Measurements from ENCODE around the gene WDR54.
"Not testable (repeated sequence)": the region's sequence is repeated elsewhere in the genome, so short reads cannot be mapped to it uniquely, and the experiment has no call there.

The WDR54 gene

DNA sequence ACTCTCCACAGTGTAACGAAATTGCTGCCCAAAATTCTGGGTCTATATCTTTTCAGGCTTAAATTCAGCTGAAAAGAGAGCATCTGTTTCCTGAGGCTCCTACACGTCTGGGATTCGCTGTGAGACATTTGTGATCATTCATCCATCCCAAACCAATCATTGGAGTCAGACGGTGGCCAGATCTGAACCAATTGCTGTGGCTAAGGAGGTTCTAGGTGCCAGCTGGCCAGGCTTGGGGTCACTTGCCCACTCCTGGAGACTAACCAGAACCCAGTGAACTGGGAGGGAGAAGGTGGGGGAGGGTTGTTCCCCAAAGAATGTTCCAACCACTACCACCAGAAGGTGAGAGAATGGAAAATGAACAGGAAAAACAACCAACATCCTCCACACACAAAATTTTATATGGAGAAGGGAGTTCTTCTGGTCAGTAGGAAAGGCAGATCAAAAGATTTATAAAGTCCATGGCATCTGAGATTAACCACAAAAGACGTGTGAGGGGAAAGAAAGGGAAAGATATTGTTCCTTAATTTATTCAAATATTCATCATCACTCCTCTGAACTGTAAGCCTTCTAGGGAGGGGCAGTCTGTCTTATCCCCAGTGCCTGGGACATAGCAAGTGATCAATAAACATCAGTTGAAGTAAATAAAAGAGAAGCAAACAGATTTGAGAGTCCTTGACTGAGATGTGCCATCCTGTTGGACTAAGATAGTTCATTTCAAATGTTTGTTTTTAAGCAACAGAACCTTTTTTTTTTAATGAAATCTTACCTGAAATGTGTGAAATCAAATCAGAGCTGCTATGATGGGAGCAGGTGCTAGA lies 23.2 kb downstream of the WDR54 start:
- DNase-seq = peak in 2 of 10 donors; percentile 3 to 43
- intact Hi-C loops (cut with DNase I) = no loop called here

GRCh38 chr2:74447230-74447999 lies 25.9 kb downstream of the WDR54 start:
- intact Hi-C loops (cut with DNase I) = no loop called here
- DNase-seq = peak in 1 of 10 donors; percentile 18

DNA sequence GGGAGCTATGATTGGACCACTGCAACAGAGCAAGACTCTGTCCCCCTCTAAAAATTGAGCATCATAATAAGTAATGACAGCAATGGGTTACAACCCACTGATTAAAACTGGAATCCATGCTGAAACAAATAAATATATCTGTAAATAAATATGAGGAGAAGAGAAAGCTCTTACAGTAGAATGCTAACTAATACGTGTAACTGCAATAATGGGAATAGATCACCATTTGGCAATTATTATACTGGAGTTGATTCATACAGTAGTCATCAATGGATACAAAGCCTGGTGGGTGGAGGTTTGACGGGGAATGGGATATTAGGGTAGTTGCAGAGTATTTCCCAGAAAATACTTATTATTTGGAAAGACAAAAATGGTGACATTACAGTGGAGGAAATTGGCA lies 27.2 kb downstream of the WDR54 start:
- intact Hi-C loops (cut with DNase I) = no loop called here
- no peak for DNase-seq

DNA sequence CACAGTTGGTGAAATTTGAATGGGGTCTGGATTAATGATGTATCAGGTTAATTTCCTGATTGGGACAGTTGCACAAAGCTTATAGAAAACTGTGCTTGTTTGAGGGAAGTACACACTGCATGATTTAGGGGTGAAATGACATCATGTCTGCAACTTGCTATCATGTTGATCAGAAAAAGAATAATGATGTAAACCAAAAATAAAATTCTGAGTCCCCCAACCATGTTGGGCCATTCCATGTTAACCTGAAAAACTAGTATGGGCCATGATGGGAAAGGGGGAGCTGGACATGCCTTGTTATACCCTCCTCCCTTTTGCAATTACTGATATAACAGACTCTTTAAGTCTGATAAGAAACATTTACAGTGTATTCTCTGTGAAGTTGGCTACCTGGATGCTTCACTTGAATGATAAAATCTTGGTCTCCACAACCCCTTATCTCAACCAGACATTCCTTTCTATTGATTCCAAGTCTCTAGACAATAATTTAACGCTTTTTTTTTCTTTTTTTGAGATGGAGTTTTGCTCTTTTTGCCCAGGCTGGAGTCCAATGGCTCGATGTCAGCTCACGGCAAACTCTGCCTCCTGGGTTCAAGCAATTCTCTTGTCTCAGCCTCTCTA lies 29.1 kb downstream of the WDR54 start:
- intact Hi-C loops (cut with DNase I) = loop anchor here (5.0 kb wide), 1 partner anchor 68 kb away; the partner anchor contains the start of gene DCTN1
- no peak for DNase-seq

DNA sequence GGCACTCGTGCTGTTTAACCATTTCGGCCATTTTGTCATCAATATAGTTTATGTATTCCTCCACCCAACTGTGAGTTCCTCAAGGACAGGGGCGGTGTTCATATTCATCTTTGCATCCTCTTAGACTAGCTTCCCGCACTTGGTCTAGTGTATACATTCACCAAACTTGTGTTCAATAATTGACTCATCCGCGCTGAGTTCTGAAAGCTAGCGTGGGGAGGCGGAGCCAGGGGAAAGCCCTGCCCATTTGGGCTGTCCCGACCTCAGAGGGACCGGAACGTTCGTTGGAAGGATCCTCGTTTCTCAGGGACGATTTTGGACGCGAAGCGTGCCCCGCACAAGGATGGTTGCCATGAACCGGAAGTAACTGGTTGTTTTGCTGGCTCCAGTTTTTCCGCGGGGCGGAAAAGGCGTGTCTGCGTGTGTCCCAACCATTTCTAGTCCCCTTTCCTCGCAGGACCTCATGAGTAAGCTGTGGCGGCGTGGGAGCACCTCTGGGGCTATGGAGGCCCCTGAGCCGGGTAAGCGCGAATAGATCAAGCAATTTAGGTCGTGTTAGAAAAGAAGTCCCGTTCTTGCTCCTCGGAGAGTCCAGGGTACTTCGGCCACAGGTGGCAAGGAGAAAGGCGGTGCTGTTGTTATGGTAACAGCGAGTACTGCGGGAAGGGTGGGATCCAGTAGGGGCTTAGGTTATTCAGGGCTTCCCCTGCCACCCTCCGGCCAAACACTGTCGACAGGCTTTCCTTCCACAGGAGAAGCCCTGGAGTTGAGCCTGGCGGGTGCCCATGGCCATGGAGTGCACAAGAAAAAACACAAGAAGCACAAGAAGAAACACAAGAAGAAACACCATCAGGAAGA lies 33.4 kb downstream of the WDR54 start, which contains the start of gene INO80B:
TSS of gene INO80B (plus strand) at position 434 of the 858 bp plus-strand sequence. CDS start at position 464, 30 bp downstream.
- intact Hi-C loops (cut with DNase I) = loop anchor here (1.0 to 5.0 kb wide), 4 partner anchors 14 to 73 kb away; partner anchors contain the start of genes C2orf81, DCTN1, RTKN and TTC31
- peak; percentile 92 to 99 (median 95) for DNase-seq

- no peak for DNase-seq
- intact Hi-C loops (cut with DNase I) = loop anchor here (5.0 kb wide), 1 partner anchor 35 kb away; the partner anchor contains the start of genes C2orf81 and WDR54
Observed at GRCh38 chr2:74457129-74457548, 35.6 kb downstream of the WDR54 start.

DNA sequence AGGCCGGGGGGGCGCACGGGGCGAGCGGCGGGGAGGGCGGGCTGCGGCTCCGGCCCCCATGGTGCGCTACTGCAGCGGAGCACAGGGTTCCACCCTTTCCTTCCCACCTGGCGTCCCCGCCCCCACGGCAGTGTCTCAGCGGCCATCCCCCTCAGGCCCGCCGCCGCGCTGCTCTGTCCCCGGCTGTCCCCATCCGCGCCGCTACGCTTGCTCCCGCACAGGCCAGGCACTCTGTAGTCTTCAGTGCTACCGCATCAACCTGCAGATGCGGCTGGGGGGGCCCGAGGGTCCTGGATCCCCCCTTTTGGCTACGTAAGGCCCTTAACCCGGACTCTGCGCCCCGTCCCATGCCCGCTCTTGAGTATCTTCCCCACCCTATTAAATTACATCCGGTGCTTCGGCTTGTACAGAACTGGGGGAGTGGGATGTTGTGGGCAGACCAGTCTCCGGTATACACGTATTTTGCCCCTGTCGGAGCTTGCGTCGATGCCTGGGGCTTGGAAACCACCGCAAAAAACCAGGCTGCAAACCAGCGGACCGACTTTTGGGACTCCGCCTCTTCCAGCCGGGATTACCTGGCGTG lies 36.1 kb downstream of the WDR54 start:
- intact Hi-C loops (cut with DNase I) = loop anchor here (5.0 kb wide), 1 partner anchor 35 kb away; the partner anchor contains the start of genes C2orf81 and WDR54

DNA sequence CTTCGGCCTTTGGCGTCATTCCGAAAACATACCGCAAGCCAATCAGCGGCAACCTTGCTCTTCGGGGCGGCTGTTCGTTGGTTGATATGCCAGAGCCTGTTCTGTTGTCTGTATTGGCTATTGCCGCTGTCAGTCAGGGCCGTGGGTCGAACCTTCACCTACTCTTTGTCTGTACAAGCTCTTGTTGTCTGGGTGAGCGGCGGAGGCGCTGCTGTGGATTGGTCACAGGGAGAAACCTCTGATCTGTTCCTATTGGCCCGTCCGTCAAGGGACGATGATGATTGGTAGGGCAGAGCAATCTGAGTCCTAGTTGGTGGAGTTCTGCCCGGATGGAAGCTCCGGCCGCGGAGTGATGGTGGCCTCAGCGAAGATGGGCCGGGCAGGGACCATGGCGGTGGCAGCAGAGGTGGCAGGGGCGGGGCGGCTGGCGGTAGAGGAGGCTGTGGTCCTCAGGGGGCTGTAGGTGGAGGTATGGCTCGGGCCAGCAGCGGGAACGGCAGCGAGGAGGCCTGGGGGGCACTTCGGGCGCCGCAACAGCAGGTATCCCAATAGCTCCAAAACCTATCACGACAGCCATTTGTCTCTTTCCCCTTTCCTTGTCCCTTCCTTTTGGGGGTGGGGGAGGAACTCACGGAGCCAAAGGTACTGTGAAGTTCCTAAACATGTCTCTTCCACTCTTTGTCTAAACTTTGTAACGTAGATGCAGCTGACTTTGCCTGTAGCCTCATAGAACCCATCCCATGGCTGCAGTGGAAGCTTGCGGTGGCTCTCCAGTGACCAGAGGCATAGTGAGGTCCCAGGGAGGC lies 36.8 kb downstream of the WDR54 start, which contains the start of gene WBP1:
TSS of gene WBP1 (plus strand) at position 307 of the 806 bp plus-strand sequence. CDS start at position 472, 165 bp downstream.
- peak; percentile 99 to 100 (median 100) for DNase-seq
- intact Hi-C loops (cut with DNase I) = loop anchor here (5.0 kb wide), 1 partner anchor 36 kb away; the partner anchor contains the start of genes C2orf81 and WDR54

More for the DNA sequence above, 36.1 kb downstream of the WDR54 start:
- DNase-seq = peak; percentile 43 to 94 (median 65)

DNA sequence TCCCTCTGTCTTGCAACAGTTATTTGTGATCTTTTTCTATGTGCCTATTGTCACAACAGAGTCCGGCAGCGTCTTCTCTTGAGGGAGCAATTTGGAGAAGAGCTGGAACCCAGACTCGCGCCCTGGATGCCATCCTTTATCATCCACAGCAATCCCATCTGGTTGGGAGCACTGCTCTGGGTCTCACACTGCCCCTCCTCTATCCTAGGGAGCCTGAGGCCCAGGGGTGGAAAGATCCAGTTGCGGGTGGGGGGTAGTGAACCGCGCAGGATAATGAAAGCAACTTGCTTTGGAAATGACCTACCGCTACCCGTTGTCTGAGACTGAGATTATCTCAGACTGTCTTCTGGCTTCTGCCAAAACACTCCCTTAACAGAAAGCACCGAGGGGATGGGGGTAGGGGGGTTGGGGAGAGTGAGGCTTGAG lies 37.4 kb downstream of the WDR54 start:
- DNase-seq = peak in 1 of 10 donors; percentile 55
- intact Hi-C loops (cut with DNase I) = loop anchor here (5.0 kb wide), 1 partner anchor 37 kb away; the partner anchor contains the start of genes C2orf81 and WDR54

- intact Hi-C loops (cut with DNase I) = loop anchor here (5.0 kb wide), 1 partner anchor 37 kb away; the partner anchor contains the start of genes C2orf81 and WDR54
- peak in 1 of 10 donors; percentile 63 for DNase-seq
Observed at GRCh38 chr2:74459503-74460118, 38.1 kb downstream of the WDR54 start.

DNA sequence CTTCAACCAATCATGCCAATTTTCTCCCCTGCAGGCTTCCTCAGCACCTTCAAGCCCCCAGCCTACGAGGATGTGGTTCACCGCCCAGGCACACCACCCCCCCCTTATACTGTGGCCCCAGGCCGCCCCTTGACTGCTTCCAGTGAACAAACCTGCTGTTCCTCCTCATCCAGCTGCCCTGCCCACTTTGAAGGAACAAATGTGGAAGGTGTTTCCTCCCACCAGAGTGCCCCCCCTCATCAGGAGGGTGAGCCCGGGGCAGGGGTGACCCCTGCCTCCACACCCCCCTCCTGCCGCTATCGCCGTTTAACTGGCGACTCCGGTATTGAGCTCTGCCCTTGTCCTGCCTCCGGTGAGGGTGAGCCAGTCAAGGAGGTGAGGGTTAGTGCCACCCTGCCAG lies 38.7 kb downstream of the WDR54 start:
- intact Hi-C loops (cut with DNase I) = not testable (repeated sequence)
- DNase-seq = peak in 2 of 10 donors; percentile 44 to 45

DNA sequence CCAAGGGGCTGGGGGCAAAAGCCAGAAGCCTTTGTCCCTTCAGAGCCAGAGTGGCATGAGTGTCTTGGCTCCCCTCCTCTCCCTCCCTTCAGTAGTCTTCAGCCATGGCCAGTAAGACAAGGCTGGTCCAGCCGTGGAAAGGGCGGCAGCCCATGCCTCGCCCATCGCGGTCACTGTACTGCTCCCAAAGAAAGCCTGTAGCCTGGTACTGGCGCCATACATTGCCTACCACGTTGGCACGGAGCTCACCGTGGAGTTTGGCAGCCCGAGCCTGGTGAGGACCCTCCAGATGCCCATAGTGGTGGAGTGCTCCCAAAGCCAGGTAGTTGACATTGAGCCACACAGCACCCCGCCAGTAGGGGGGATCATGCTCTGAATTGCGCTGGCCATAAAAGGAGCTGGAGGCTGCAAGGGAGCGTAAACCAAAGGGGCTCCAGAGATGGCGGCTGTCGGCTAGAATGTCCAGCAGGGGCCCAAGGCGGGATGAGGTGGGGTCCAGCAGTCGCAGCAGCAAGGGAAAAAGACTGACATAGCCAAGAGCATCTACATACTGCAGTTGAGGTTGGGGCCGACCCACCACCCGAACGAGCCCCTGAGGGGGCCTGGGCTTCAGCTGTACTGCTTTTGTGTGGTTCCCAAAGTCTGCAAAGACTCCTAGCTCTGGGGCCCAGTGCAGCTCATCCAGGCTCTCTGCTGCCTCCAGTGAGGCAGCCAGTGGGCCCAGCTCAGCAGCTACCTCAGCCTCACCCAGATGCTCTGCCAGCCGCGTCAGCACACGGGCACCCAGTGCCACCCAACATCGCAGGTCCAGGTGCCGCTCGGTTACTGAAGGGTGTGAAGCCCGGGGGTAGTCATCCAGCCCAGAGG lies 39.9 kb downstream of the WDR54 start:
- intact Hi-C loops (cut with DNase I) = no loop called here
- DNase-seq = peak in 2 of 10 donors; percentile 71 to 84

DNA sequence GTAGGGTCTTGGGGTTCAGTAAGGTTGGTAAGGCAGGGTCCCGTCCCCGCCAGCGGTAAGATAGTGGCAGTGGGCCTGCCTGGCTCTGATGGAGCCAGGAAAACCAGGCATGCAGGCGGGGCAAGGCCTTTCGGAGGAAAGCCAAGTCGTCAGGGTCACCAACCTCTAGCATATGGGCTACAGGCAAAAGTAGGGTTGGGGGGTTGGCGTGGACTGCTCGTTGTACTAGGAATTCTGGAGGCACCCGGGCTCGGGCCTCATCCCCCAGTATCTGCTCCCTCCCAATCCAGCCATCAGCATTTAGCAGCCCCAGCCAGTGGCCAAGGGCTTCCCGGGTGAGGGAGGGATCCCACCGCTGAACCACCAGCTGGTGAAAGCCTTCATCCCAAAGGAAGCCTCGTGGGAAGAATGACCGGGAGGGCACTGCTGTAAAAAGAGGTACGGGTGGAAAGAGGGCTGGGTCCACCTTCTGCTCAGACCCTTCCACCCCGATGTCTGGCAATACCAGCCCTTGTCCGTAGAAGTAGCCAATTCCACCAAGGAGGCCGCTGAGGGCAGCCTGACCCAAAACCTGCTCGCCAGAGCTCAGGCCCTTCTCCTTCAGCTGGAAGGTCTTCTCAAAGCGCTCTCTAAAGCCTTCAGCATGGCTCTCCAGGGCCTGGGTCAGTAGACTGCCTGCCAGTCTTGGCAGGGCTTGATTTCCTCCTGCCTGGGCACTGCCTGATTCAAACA lies 40.7 kb downstream of the WDR54 start:
- intact Hi-C loops (cut with DNase I) = no loop called here
- DNase-seq = peak in 1 of 10 donors; percentile 49

GRCh38 chr2:74462786-74463105 lies 41.2 kb downstream of the WDR54 start:
- intact Hi-C loops (cut with DNase I) = no loop called here

DNA sequence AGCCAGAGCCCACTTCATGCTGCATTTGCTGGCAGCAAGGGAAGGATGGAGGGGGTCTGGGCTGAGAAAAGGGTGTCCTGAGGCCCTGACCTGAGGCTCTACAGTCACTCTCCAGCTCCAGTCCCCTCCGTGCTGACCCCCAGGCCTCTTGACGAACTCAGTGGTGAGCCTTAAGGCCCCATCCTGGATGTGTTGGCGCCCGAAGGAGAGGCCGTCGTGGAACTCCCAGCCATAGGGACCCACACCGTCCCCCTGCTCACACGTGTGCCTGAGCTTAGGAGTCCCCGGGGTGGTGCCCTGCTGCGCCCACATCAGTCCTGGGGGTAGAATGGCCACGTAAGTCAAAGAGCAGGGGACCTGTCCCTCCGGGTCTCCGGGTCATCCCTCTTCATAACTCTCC lies 42.9 kb downstream of the WDR54 start:
- intact Hi-C loops (cut with DNase I) = no loop called here
- no peak for DNase-seq

More at GRCh38 chr2:74462786-74463105, 41.2 kb downstream of the WDR54 start:
- DNase-seq = peak in 1 of 10 donors; percentile 52

GRCh38 chr2:74470742-74471141 lies 49.2 kb downstream of the WDR54 start:
- DNase-seq; intact Hi-C loops (cut with DNase I): not testable (repeated sequence)
